ES-I3 (cell line): ENCODE data around the gene TBX19.

Source experiments
- H3K36me3 ChIP-seq: 2 replicates; pipeline ENCODE4 v1.6.1; 2013; ENCODE audit warnings: mild to moderate bottlenecking, low read length, control low read depth, moderate library complexity; ENCODE audit not compliant: insufficient read depth
- H3K4me1 ChIP-seq: 2 replicates; pipeline ENCODE4 v1.6.1; 2013; ENCODE audit warnings: mild to moderate bottlenecking, control low read depth, low read length; ENCODE audit not compliant: insufficient read depth
- H3K9ac ChIP-seq: 2 replicates; pipeline ENCODE4 v1.6.1; 2013; ENCODE audit warnings: low read depth, mild to moderate bottlenecking, low read length, moderate library complexity
- H3K9me3 ChIP-seq: 2 replicates; pipeline ENCODE4 v1.6.1; 2013; ENCODE audit warnings: mild to moderate bottlenecking, low read length, moderate library complexity; ENCODE audit not compliant: control insufficient read depth, insufficient read depth

Gene TBX19

DNA sequence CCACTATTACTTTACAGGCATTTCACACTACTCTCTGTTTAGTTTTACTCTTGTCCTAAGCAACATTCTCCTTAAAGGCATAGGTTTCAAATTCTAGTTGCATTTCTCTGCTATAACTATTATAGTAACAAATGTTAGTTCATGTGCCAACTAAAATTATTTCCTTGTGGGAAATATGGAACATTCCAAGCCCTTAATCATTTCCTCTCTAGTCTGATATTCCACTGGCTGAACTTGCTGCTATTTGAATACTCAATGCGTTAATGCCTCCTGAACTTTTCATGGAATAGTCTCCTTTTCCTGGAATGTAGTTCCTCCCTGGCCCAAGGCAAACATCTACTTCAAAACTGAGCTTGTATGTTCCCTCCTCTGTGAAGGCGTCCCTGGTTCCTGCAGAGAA is 19.3 kb upstream of the TBX19 start:
- H3K36me3 ChIP-seq: no peaks in the 10 kb centered on the region
- peaks cover 10% of the 10 kb centered on the region; the same call in 1 of the 2 replicates for H3K4me1 ChIP-seq
- no peak overlapping the region for H3K9ac ChIP-seq
- peaks cover 26% of the 10 kb centered on the region for H3K9me3 ChIP-seq

DNA sequence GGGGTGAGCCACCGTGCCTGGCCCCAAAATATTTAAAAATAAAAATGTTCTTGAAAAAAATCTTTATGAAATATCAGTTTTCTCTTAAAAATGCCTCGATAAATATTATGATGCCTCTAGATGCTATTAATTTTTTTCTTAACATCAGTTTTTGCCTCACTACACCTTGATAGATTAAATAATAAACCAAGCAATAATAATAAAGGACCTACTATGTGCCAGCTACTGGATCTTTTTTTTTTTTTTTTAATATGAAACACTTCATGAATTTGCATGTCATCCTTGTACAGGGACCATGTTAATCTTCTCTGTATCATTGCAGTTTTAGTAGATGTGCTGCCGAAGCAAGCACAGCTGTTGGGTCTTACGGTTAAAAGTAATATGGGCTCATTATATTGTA is 17.5 kb upstream of the TBX19 start:
- Histone ChIP-seq H3K4me1 (peaks cover 10% of the 10 kb centered on the region; the same call in 1 of the 2 replicates), H3K9me3 (peaks cover 16% of the 10 kb centered on the region), H3K36me3 (no peaks in the 10 kb centered on the region), H3K9ac (no peak overlapping the region)

DNA sequence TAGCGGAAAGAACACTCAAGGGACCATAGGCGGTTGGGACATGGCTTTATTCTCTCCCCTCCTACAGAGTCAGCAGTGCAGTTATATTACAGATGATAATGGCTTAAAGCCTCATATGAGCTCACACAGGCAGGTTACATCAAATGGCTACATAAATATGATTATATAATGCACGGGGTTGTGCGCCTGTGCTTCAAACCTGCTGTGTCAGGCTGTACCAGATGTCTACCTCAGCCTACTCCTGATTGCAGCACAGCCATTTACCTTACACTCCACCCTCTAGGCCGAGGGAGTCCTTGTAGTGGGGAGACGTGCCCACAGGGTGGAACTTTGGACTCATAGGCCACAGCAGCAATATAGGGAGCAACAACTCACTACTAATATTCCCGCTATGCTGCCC is 16.4 kb upstream of the TBX19 start:
- H3K9ac ChIP-seq: no peak overlapping the region
- H3K36me3 ChIP-seq: no peaks in the 10 kb centered on the region
- peaks cover 10% of the 10 kb centered on the region; the same call in 1 of the 2 replicates for H3K4me1 ChIP-seq
- H3K9me3 ChIP-seq: peaks cover 9% of the 10 kb centered on the region; the same call in 1 of the 2 replicates

DNA sequence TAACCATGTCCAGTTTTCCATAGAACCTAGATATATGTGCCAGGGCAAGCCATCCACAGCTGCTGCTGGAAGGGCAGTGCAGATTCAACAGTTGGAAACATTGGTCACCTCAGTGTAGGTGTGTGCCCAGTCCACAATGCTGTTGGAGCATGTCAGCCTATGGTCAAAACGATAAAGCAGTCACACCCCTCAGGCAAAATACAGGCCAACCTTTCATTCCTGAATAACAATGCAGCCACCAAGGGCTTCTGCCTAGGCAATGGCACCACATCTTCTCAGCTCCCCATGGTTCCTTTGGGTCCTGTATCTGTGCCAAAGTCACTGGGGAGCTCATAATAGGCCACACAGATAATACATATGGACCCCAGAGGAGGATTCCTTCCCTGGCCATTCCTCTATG is 15.1 kb upstream of the TBX19 start:
- Histone ChIP-seq H3K36me3 (no peaks in the 10 kb centered on the region), H3K9me3 (peaks cover 7% of the 10 kb centered on the region; the same call in 1 of the 2 replicates), H3K9ac (no peak overlapping the region), H3K4me1 (peaks cover 2% of the 10 kb centered on the region; the same call in 1 of the 2 replicates)

DNA sequence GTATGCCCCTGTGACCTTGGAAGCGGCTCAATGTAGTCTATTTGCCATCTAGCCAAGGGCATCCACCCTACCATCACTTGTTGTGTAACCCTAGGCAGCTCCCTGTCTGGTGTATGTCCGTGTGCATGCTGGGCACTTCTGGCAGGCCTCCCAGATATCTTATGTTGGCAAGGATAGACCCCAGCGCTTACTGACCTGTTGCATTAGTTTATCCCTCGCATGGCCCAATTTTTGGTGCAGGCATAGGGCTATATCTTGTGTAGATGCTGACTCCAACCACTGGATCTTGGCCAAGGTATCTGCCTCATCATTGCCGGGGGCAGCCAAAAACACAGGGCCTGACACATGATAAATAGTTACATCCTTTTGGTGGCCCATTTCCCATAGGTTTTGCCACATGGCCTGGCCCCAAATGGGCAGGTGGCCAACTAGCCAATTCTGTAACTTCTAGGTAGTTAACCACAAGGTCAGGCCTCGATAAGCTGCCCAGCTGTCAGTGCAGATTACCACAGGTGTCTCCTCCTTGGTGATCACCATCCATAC is 14.0 kb upstream of the TBX19 start:
- Histone ChIP-seq H3K36me3 (no peaks in the 10 kb centered on the region), H3K4me1 (no peaks in the 10 kb centered on the region), H3K9me3 (peaks cover 7% of the 10 kb centered on the region; the same call in 1 of the 2 replicates), H3K9ac (no peak overlapping the region)

DNA sequence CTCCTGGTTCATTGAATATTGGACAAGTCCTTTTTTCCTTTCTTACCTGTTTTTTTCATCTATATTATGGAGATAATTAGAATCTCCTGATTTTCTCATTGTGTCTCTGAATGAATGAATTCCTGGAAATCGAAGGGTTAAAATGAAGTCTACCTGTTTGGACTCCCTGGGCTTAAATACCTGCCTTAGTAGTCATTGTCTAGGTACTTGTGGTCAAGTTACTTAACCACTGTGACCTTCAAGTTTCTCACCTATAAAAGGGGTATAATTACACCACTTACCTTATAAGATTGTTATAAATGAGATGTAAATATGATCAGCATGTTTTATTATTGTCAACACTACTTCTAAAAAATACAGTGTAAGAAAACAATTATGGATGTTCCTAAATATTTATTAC is 9.0 kb upstream of the TBX19 start:
- Histone ChIP-seq H3K4me1 (no peaks in the 10 kb centered on the region), H3K9me3 (no peaks in the 10 kb centered on the region), H3K9ac (no peak overlapping the region), H3K36me3 (no peaks in the 10 kb centered on the region)

DNA sequence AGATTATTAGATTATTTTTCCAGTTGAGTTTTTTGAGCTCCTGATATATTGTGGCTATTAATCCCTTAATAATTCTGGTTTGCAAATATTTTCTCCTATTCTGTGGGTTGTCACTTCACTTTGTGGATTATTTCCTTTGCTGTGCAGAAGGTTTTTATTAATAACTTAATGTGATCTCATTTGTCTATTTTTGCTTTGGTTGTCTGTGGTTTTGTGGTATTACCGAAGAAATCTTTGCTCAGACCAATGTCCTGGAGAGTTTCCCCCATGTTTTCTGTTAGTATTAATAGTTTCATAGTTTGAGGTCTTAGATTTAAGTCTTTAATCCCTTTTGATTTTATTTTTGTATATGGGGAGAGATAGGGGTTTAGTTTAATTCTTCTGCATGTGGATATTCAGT is 7.1 kb upstream of the TBX19 start:
- no peaks in the 10 kb centered on the region for H3K9me3 ChIP-seq
- H3K4me1 ChIP-seq: no peaks in the 10 kb centered on the region
- no peaks in the 10 kb centered on the region for H3K36me3 ChIP-seq
- no peak overlapping the region for H3K9ac ChIP-seq

DNA sequence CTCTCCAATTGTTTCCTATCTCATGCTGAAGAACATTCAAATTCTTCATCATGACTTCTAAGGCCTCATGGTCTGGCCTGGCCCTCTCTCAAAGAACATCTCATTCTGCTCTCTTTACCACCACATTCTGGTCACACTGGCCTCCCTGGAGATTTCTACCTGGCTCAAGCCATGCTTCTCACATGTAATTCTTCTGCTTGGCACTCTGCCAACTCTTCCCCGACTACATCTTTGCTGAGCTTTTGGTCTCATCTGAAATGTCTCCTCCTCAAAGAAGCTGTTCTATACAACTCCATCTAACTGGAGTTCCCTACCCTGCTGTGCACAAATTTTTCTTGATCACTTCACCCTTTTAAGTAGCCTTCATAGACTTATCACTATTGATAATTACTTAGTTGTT is 1.4 kb upstream of the TBX19 start:
- no peak overlapping the region for H3K9ac ChIP-seq
- H3K36me3 ChIP-seq: no peaks in the 10 kb centered on the region
- no peaks in the 10 kb centered on the region for H3K9me3 ChIP-seq
- H3K4me1 ChIP-seq: no peaks in the 10 kb centered on the region

DNA sequence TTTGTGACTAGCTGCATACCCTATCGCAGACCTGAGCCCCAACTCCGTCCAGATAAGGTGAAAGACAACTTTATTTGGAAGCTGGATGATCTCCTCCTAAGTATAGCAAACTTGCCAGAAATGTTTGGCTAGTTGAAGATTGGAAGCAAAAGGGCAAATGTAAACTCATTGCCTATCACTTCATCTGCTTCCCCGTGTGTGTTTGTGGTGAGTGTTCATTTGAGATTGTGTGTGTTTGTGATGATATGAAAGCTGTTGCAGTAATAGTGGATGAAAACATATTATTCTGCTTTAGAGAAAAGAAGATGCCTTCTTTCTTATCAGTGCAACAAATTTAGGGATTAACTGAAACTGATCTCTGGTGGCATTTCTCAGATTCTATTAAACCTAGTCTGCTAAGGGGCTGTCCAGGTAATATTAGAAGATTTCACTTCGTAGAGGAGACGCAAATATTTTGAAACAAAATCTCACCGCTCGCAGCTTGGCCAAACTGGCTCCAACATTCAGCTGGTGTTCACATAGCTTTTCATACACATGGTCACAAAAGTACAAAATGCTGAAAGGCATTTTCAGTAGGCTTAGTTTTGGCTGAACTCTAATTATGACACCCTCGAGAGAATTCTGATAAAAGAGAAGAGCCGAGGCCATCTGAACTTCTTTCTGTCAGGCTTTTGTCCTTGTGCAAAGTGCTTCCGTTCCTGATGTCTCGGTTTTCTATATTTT is 1.1 kb downstream of the TBX19 start:
- H3K9ac ChIP-seq: no peak overlapping the region
- peaks cover 9% of the 10 kb centered on the region for H3K4me1 ChIP-seq

DNA sequence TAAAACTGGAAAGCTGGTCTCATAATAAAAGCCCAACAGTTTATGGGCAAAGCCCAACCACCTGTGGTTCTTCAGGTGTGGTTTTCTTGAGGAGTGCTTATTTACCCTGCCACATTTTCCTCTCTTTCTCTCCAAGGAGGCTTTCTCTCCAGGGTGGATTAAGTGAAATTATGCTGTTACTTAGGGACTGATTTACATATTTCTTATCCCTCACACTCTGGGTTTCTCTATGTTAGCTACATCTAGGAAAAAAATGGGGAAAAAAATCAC is 4.8 kb downstream of the TBX19 start:
- H3K9ac ChIP-seq: no peak overlapping the region
- peaks cover 16% of the 10 kb centered on the region for H3K4me1 ChIP-seq
- H3K36me3 ChIP-seq: no peaks in the 10 kb centered on the region
- no peaks in the 10 kb centered on the region for H3K9me3 ChIP-seq

More for the DNA sequence above, 1.1 kb downstream of the TBX19 start:
- H3K36me3 ChIP-seq: no peaks in the 10 kb centered on the region
- no peaks in the 10 kb centered on the region for H3K9me3 ChIP-seq

DNA sequence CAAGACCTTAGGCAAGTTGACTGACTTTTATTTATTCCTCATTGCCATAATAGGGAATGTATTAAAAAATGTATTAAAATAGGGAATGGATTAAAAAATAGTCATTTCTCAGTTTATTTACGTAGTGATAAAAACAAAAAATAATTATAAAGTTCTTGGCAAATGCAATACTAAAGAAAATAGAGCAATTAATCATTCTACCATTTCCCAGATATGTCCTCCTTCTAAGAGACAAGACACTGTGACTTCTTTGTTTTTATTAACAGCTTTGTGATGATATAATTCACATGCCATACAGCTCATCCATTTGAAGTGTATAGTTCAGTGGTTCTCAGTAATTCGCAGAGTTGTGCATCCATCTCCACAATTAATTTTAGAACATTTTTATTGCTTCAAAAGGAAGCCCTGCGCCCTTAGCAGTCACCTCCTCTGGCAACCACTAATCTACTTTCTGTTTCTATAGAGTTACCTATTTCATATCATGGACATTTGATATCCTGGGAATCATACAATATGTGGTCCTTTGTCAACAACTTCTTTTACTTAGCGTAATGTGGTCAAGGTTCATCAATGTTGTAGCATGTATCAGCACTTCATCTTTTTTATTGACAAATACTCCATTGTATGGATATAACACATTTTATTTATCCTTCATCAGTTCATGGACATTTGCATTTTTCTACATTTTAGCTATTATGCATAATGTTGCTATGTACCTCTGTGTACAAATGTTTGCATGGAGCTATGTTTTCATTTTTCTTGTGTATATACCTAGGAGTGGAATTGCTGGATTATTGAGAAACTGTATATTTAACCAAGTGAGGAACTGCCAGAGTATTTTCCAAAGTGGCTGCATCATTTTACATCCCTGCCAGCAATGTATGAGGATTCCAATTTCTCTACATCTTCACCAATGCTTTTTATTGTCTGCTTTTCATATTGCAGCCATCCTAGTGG is 5.6 kb downstream of the TBX19 start:
- Histone ChIP-seq H3K9ac (no peak overlapping the region), H3K36me3 (no peaks in the 10 kb centered on the region), H3K9me3 (no peaks in the 10 kb centered on the region), H3K4me1 (peaks cover 16% of the 10 kb centered on the region)

DNA sequence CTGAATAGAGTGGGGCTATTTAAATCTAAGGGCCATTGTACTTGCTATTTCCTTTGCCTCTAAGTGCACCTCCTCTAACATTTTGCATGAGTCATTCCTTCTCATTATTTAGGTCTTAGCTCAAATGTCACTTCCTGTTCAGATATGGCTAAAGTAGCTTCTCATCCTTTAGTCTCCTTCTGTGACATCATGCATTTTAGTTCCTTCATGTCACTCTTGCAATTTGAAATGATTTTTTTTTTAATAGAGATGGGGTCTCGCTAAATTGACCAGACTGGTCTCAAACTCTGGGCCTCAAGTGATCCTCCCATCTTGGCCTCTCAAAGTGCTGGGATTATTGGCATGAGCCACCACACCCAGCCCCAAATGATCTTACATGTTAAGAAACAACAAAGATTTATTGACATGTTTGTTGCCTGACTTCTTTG is 6.6 kb downstream of the TBX19 start:
- Histone ChIP-seq H3K9me3 (no peaks in the 10 kb centered on the region), H3K4me1 (peaks cover 24% of the 10 kb centered on the region), H3K9ac (no peak overlapping the region), H3K36me3 (no peaks in the 10 kb centered on the region)

DNA sequence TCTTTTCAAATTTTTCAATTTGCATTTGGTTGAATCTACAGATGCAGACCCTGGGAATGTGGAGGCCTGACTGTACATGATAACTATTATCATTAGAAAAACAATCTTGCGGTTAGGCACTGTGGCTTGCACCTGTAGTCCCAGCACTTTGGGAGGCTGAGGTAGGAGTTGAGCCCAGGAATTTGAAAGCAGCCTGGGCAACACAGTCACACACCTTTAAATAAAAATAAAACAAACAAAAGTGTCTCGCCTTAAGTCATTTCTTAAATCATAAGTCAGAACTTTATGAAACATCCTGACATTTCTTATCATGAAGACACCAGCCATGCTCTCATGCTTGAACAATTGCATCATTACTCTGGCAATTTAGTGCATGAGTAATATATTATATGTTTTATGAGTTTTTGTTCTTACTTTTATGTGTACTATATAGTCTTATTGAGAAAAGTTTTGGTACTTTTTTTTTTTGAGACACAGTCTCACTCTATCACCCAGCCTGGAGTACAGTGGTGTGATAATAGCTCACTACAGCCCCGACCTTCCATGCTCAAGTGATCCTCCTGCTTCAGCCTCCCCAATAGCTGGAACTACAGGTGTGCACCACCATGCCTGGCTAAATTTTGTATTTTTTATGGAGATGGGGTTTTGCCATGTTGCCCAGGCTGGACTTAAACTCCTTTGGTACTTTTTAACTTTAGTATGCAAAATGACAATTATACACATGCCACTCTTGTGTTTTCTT is 7.8 kb downstream of the TBX19 start:
- Histone ChIP-seq H3K9ac (no peak overlapping the region), H3K36me3 (no peaks in the 10 kb centered on the region), H3K4me1 (peaks cover 24% of the 10 kb centered on the region), H3K9me3 (no peaks in the 10 kb centered on the region)

DNA sequence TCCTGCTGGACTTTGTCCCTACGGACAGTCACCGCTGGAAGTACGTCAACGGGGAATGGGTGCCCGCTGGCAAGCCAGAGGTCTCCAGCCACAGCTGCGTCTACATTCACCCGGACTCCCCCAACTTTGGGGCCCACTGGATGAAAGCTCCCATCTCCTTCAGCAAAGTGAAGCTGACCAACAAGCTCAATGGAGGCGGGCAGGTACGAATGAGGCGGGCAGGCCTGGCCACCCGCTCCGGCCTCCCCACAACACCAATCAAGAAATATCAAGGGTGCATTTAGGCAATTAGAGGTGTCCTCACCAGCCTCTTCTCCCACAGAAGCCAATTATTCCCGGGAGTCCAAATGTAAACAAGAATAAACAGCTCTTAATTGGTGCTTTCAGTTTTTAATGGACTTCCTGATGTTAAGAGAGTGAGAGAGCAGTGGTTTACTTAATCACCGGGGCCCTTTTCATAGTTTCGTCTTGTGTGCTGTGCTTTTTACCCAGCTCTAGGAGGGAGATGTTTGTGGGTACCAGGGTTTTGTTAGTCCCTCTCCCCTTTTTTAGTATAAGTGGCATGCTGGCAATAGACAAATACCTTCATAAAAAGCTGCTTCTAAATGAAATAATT is 10.7 kb downstream of the TBX19 start:
- H3K9ac ChIP-seq: no peak overlapping the region
- H3K36me3 ChIP-seq: no peaks in the 10 kb centered on the region
- H3K9me3 ChIP-seq: no peaks in the 10 kb centered on the region
- peaks cover 15% of the 10 kb centered on the region for H3K4me1 ChIP-seq
